ENCODE results near the gene EIF5. TPM values are rescaled to one million over a fixed set of nuclear protein-coding genes. Genes with fewer than 3 reads are reported as not detected.

The EIF5 gene
- total RNA-seq, 1 donor from 2014 or later: 266 TPM

- DNase-seq (no peak), ATAC-seq (no peak)
- no peak overlapping the region for H3K27ac ChIP-seq
- no peak for TF ChIP-seq CTCF (IDR thresholded peaks at IDR 0.05)
- no peaks in the 10 kb centered on the region for H3K36me3 ChIP-seq
- intact Hi-C loops (cut with DNase I): no loop called here
- H3K27me3 ChIP-seq (ENCODE audit: low read depth): no peaks in the 10 kb centered on the region
- no peaks in the 10 kb centered on the region for H3K4me1 ChIP-seq
- H3K9me3 ChIP-seq: peaks cover 5% of the 10 kb centered on the region
- H3K4me3 ChIP-seq: no peak overlapping the region
Observed at GRCh38 chr14:103366741-103367140, 32.7 kb downstream of the EIF5 start.

- Histone ChIP-seq H3K9me3 (peaks cover 5% of the 10 kb centered on the region), H3K27ac (no peak overlapping the region), H3K4me3 (no peak overlapping the region), H3K27me3 (ENCODE audit: low read depth) (no peaks in the 10 kb centered on the region), H3K4me1 (no peaks in the 10 kb centered on the region), H3K36me3 (no peaks in the 10 kb centered on the region)
- intact Hi-C loops (cut with DNase I): no loop called here
- ATAC-seq (no peak), DNase-seq (no peak)
- TF ChIP-seq CTCF (IDR thresholded peaks at IDR 0.05): no peak
Observed at GRCh38 chr14:103367995-103368394, 34.0 kb downstream of the EIF5 start.

- no peaks in the 10 kb centered on the region for H3K4me1 ChIP-seq
- no peak for TF ChIP-seq CTCF (IDR thresholded peaks at IDR 0.05)
- no peak for ATAC-seq
Observed at GRCh38 chr14:103370087-103370486, 36.0 kb downstream of the EIF5 start.

GRCh38 chr14:103372017-103372416 lies 38.0 kb downstream of the EIF5 start:
- H3K36me3 ChIP-seq: no peaks in the 10 kb centered on the region
- no peaks in the 10 kb centered on the region for H3K4me1 ChIP-seq
- no peak for DNase-seq
- H3K4me3 ChIP-seq: no peak overlapping the region
- no peak overlapping the region for H3K27ac ChIP-seq
- TF ChIP-seq CTCF (IDR thresholded peaks at IDR 0.05): no peak
- ATAC-seq: no peak
- intact Hi-C loops (cut with DNase I): no loop called here
- no peaks in the 10 kb centered on the region for H3K27me3 ChIP-seq (ENCODE audit: low read depth)
- no peaks in the 10 kb centered on the region for H3K9me3 ChIP-seq

More at GRCh38 chr14:103370087-103370486, 36.0 kb downstream of the EIF5 start:
- Histone ChIP-seq H3K27ac (no peak overlapping the region), H3K27me3 (ENCODE audit: low read depth) (no peaks in the 10 kb centered on the region), H3K36me3 (no peaks in the 10 kb centered on the region), H3K4me3 (no peak overlapping the region), H3K9me3 (no peaks in the 10 kb centered on the region)
- intact Hi-C loops (cut with DNase I): no loop called here
- DNase-seq: no peak

- DNase-seq (no peak), ATAC-seq (no peak)
- H3K4me3 ChIP-seq: no peak overlapping the region
- no peaks in the 10 kb centered on the region for H3K36me3 ChIP-seq
- TF ChIP-seq CTCF (IDR thresholded peaks at IDR 0.05): no peak
- H3K4me1 ChIP-seq: no peaks in the 10 kb centered on the region
- H3K9me3 ChIP-seq: no peaks in the 10 kb centered on the region
- intact Hi-C loops (cut with DNase I): no loop called here
- no peak overlapping the region for H3K27ac ChIP-seq
- no peaks in the 10 kb centered on the region for H3K27me3 ChIP-seq (ENCODE audit: low read depth)
Observed at GRCh38 chr14:103372552-103373304, 38.7 kb downstream of the EIF5 start.
